BJ (cell line): ENCODE data around the gene DUSP8. TPM values are rescaled to one million over a fixed set of nuclear protein-coding genes. Genes with fewer than 3 reads are reported as not detected.

Experiments
- CTCF ChIA-PET: fragments of 350-600 bp; formaldehyde crosslinking; extraction: SDS; loops from one replicate; lab custom pipeline; 2021; ENCODE audit warnings: antibody characterized with exemption, inconsistent platforms; lab: Yijun Ruan, JAX
- POLR2A ChIA-PET: fragments of 300-600 bp; sonication (Branson Sonifier 250); formaldehyde crosslinking; extraction: SDS; loops from one replicate; lab custom pipeline; 2021; ENCODE audit warnings: antibody characterized with exemption; lab: Charles Lee
- DNase-seq: peaks from one replicate; pipeline ENCODE4 v3.0.0-alpha.2; 2011; ENCODE audit warnings: low read depth
- H3K27me3 ChIP-seq: 2 replicates; pipeline ENCODE4 v1.6.0; 2011; ENCODE audit warnings: low read length; ENCODE audit not compliant: control insufficient read depth, insufficient read depth
- H3K36me3 ChIP-seq: 2 replicates; pipeline ENCODE4 v1.5.1; 2011; ENCODE audit warnings: low read length; ENCODE audit not compliant: control insufficient read depth, insufficient read depth
- H3K4me3 ChIP-seq: 2 replicates; pipeline ENCODE4 v1.5.1; 2011; ENCODE audit warnings: low read depth, mild to moderate bottlenecking, control low read depth, low read length
- polyA plus RNA-seq: library from polyadenylated mRNA; depleted of rRNA; stranded (reverse); fragments of >200 nt; gene quantifications from 2 replicates; pipeline ENCODE4 v1.2.3, GENCODE V29; 2011
- TF ChIP-seq, protein P1 (sequence below): IDR thresholded peaks from 2 replicates; pipeline ENCODE4 v1.5.1; 2011; ENCODE audit warnings: low read depth, mild to moderate bottlenecking, control low read depth, inconsistent platforms, low read length, moderate library complexity; ENCODE audit not compliant: insufficient read depth

Gene DUSP8
- polyA plus RNA-seq, 1 experiment, result 3.4 TPM

DNA sequence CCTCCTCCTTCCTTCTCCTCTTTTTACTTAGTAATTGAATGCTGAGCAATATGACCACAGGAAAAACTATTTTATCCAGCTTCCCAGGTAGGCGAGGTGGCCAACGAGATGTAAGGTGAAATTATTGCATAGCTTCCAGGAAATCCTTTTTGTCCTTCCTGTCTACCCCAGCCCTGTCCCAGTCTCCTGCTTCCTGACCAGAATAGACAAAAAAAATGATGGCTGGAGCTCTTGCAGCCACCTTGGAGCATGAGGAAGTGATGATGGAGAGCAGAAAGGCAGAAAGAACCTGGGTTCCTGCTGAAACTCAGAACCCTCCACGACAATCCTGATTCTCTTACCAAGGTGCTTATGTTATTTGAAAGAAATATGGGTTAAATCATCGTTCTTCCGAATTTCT, 33.9 kb downstream of the DUSP8 start:
- H3K27me3 ChIP-seq, result peaks cover 2% of the 10 kb centered on the region; the same call in 1 of the 2 replicates
- H3K4me3 ChIP-seq, result no peak overlapping the region
- CTCF ChIA-PET, result interaction anchor here (0.6 to 4.9 kb wide), 3 partner anchors 9 to 115 kb away, joined by 3 to 25 read pairs (median 6); no protein-coding TSS in a partner anchor
- H3K36me3 ChIP-seq, result peaks cover 3% of the 10 kb centered on the region; the same call in 1 of the 2 replicates
- TF ChIP-seq, protein P1, sequence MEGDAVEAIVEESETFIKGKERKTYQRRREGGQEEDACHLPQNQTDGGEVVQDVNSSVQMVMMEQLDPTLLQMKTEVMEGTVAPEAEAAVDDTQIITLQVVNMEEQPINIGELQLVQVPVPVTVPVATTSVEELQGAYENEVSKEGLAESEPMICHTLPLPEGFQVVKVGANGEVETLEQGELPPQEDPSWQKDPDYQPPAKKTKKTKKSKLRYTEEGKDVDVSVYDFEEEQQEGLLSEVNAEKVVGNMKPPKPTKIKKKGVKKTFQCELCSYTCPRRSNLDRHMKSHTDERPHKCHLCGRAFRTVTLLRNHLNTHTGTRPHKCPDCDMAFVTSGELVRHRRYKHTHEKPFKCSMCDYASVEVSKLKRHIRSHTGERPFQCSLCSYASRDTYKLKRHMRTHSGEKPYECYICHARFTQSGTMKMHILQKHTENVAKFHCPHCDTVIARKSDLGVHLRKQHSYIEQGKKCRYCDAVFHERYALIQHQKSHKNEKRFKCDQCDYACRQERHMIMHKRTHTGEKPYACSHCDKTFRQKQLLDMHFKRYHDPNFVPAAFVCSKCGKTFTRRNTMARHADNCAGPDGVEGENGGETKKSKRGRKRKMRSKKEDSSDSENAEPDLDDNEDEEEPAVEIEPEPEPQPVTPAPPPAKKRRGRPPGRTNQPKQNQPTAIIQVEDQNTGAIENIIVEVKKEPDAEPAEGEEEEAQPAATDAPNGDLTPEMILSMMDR, result no peak
- POLR2A ChIA-PET, result no interaction called here
- no peak for DNase-seq

DNA sequence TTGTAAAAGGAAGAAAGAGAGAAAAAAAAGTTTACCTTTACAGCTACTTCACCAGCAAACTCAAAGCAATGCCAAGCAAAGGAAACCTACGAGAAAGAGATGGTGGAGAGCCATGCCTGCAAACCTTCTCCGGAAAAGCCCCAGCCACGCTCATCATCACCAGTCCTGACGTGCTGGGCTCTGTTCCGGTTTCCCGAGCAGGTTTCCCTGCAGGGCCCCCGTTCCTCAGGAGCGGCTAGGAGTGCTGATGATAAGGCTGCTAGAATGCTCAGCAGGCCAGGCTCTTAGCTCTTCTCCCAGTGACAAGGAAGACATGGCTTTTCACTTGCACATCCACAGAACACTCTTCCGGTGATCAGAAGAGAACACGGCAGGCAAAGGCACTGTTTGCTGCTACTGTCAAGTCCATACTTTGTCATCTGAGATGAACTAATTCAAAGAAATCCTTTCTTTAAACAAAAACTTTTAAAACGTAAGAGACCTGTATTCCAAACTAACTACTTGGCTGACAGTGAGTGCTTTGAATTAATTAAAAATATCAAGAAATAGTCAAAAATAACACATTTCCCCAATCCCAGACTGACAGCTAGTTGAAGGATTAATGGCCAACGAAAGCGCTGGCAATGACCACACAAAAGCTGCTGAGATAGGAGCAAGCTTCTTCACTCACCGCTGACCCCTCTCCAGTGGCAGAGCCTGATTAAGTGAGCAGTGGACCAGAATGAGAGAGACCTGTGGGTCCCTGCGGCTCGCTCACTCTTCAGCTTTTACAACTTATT, 35.8 kb downstream of the DUSP8 start:
- Histone ChIP-seq H3K27me3 (peaks cover 2% of the 10 kb centered on the region; the same call in 1 of the 2 replicates), H3K4me3 (no peak overlapping the region), H3K36me3 (peaks cover 3% of the 10 kb centered on the region; the same call in 1 of the 2 replicates)
- ChIA-PET POLR2A (no interaction called here), CTCF (interaction anchor here (0.6 to 4.9 kb wide), 3 partner anchors 10 to 21 kb away, joined by 3 to 25 read pairs (median 6); no protein-coding TSS in a partner anchor)
- no peak for DNase-seq
- TF ChIP-seq, protein P1, result no peak

DNA sequence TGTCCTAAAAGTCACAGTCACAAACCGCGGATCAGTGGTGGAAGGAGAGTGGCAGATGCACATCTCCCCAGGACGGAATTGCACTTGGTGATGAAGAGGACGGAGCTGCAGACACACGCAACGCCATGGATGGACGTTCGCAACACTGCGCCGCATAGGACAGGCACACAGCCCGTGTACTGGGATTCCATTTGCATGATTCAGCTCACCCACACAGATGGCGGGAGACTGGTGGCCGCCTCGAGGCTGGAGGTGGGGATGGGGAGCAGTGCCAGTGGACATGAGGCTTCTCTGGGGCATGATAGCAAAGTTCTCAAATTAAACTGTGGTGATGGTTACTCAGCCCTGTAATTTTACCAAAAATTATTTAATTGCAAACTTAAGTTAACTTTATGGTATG, 37.4 kb downstream of the DUSP8 start:
- TF ChIP-seq, protein P1, result no peak

DNA sequence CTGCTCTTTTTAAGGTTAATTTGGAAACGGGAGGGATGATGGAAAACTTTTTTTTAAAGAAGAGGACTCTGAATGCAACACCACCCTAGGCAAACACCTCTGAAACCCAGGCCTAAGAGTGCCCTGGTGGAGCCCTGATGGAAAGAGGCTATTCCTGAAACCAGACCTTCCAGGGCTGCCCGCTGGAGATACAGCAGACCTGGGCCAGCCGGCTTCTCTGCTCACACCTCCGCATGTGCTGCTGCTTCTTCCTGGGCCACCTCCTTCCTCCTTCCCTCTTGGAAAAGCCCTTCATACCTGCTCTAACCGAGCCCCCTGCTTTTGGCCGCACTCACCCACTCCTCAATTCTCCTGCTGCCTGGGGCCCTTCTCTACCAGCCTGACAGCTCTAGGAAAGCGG, 37.9 kb downstream of the DUSP8 start:
- DNase-seq, result no peak
- ChIA-PET CTCF (interaction anchor here (4.9 kb wide), 1 partner anchor 13 kb away, joined by 25 read pairs; no protein-coding TSS in a partner anchor), POLR2A (no interaction called here)
- Histone ChIP-seq H3K36me3 (peaks cover 3% of the 10 kb centered on the region; the same call in 1 of the 2 replicates), H3K27me3 (no peaks in the 10 kb centered on the region), H3K4me3 (no peak overlapping the region)
- TF ChIP-seq, protein P1, result no peak

More for the DNA sequence above, 37.4 kb downstream of the DUSP8 start:
- peaks cover 3% of the 10 kb centered on the region; the same call in 1 of the 2 replicates for H3K36me3 ChIP-seq
- POLR2A ChIA-PET, result no interaction called here
- DNase-seq, result no peak
- no peak overlapping the region for H3K4me3 ChIP-seq
- CTCF ChIA-PET, result interaction anchor here (1.7 to 4.9 kb wide), 2 partner anchors 12 to 19 kb away, joined by 6 to 25 read pairs; no protein-coding TSS in a partner anchor
- no peaks in the 10 kb centered on the region for H3K27me3 ChIP-seq

DNA sequence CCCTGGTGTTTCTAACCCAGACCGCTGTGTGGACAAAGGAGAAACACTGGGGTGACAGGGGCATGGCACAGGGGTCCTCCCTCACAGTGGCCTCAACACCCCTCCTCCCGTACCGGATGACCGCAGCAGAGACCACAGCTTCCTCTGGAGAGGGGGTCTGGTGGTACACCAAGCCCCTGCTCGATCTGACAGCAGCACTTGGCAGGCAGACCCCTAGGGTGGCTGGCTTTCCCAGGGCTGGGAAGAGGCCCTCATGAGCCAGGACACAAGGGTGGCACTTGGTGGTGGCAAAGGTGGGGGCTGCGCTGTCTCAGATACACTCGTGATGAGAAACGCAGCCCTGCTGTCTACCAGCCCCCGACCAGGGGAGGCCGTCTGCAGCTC, 38.7 kb downstream of the DUSP8 start:
- ChIA-PET CTCF (interaction anchor here (2.3 kb wide), 1 partner anchor 18 kb away, joined by 8 read pairs; no protein-coding TSS in a partner anchor), POLR2A (no interaction called here)
- DNase-seq, result no peak
- Histone ChIP-seq H3K4me3 (no peak overlapping the region), H3K36me3 (peaks cover 3% of the 10 kb centered on the region; the same call in 1 of the 2 replicates), H3K27me3 (no peaks in the 10 kb centered on the region)
- TF ChIP-seq, protein P1, result no peak
